ENCODE measurements around the gene ENTPD3. TPM values are rescaled to one million over a fixed set of nuclear protein-coding genes. Genes with fewer than 3 reads are reported as not detected.

Gene ENTPD3
- total and polyA plus RNA-seq, 2 of the 13 experiments (the other 11 are each of a cell fraction or from before 2014, with no cell fraction given), result 0.07 TPM; not detected in 1

DNA sequence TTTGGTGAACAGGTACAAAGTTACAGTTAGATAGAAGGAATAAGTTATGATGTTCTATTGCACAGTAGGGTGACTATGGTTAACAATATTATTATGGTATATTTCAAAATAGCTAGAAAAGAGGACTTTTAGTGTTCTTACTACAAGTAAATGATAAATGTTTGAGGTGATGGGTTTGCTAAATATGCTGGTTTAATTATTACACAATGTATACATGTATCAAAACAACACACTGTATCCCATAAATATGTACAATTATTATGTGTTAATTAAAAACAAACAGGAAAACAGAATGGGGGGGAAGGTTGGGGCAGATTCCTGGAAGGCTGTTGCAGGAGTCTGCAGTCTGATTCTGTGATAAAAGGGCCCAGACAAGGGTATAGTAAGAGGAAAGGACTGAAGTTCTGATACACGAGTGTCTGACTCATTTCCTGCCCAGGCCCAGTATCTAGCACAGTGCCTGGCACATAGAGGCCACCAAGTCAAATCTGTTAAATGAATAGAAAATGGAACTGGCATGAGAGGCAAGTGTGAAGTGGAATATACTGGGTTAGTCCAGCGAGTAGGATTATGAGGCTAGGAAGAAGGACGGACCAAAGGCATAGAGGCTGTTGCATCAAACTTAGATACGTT is 7.2 kb upstream of the ENTPD3 start:
- Histone ChIP-seq H3K4me3 (replicated peaks in 1 of 3; ENCODE audit: insufficient read depth in 1 of 3, low read depth in 2 of 3, low read length in 3 of 3) (no peak overlapping the region), H3K4me2 (ENCODE audit: low read depth, low read length) (no peak overlapping the region), H3K9ac (ENCODE audit: insufficient read depth, low read depth, low read length) (no peak overlapping the region), H2AFZ (ENCODE audit: low read length) (no peak overlapping the region), H4K20me1 (ENCODE audit: insufficient read depth, low read length) (no peaks in the 10 kb centered on the region), H3K4me1 (ENCODE audit: insufficient read depth, low read length) (no peaks in the 10 kb centered on the region), H3K9me3 (ENCODE audit: low read length) (no peaks in the 10 kb centered on the region), H3K27ac (ENCODE audit: extremely low read length, insufficient read depth, low read length) (no peak overlapping the region), H3K36me3 (replicated peaks in 1 of 2; ENCODE audit: control insufficient read depth in 1 of 2, insufficient read depth in 2 of 2, low read length in 2 of 2) (no peaks in the 10 kb centered on the region), H3K27me3 (ENCODE audit: control insufficient read depth in 1 of 2, insufficient read depth in 2 of 2, low read length in 2 of 2) (no peaks in the 10 kb centered on the region), H3K79me2 (ENCODE audit: insufficient read depth, low read length) (no peaks in the 10 kb centered on the region)
- TF ChIP-seq, protein P1, sequence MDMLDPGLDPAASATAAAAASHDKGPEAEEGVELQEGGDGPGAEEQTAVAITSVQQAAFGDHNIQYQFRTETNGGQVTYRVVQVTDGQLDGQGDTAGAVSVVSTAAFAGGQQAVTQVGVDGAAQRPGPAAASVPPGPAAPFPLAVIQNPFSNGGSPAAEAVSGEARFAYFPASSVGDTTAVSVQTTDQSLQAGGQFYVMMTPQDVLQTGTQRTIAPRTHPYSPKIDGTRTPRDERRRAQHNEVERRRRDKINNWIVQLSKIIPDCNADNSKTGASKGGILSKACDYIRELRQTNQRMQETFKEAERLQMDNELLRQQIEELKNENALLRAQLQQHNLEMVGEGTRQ (IDR thresholded peaks at IDR 0.05; ENCODE audit: low read depth, low read length), result no peak
- TF ChIP-seq, protein P1 (CRISPR knock-in tag; IDR thresholded peaks at IDR 0.05; ENCODE audit: borderline replicate concordance), result no peak
- no peak for TF ChIP-seq REL (CRISPR knock-in tag; conservative IDR thresholded peaks at IDR 0.05)
- TF ChIP-seq MAFG (CRISPR knock-in tag; IDR thresholded peaks at IDR 0.05), result no peak
- TF ChIP-seq, protein P2, sequence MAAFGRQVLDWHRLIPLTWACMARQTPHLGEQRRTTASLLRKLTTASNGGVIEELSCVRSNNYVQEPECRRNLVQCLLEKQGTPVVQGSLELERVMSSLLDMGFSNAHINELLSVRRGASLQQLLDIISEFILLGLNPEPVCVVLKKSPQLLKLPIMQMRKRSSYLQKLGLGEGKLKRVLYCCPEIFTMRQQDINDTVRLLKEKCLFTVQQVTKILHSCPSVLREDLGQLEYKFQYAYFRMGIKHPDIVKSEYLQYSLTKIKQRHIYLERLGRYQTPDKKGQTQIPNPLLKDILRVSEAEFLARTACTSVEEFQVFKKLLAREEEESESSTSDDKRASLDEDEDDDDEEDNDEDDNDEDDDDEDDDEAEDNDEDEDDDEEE (CRISPR knock-in tag; IDR thresholded peaks at IDR 0.05), result no peak
- no peak for TF ChIP-seq HDAC2 (CRISPR knock-in tag; IDR thresholded peaks at IDR 0.05)
- TF ChIP-seq ZNF263 (CRISPR knock-in tag; IDR thresholded peaks at IDR 0.05), result no peak
- no peak for TF ChIP-seq NAIF1 (CRISPR knock-in tag; IDR thresholded peaks at IDR 0.05; ENCODE audit: borderline replicate concordance)
- TF ChIP-seq ZNF549 (CRISPR knock-in tag; IDR thresholded peaks at IDR 0.05), result no peak
- no peak for TF ChIP-seq KAT2B (IDR thresholded peaks at IDR 0.05; ENCODE audit: borderline replicate concordance, low read depth, low read length)
- 36% methylated on average over 4 of the region's 4 CpGs for WGBS (ENCODE audit: low lambda C conversion rate)
- intact Hi-C loops (cut with micrococcal nuclease; ENCODE audit: unreplicated experiment) (no loop called here), in situ Hi-C loops (cut with HindIII; ENCODE audit: extremely low pct_ligation_motif_present, low pct_unique_long_range_greater_than_20kb) (no loop called here)
- ChIA-PET CTCF (ENCODE audit: low intra/inter-chr PET ratio, low total read pairs) (no interaction called here), POLR2A (no interaction called here)
- ATAC-seq (no peak), DNase-seq (ENCODE audit: low spot score) (no peak), FAIRE-seq (no peak)
- BruUV-seq (replicated peaks), result no TSS peak
